ENCODE results near the gene NR2F2.

Gene NR2F2

DNA sequence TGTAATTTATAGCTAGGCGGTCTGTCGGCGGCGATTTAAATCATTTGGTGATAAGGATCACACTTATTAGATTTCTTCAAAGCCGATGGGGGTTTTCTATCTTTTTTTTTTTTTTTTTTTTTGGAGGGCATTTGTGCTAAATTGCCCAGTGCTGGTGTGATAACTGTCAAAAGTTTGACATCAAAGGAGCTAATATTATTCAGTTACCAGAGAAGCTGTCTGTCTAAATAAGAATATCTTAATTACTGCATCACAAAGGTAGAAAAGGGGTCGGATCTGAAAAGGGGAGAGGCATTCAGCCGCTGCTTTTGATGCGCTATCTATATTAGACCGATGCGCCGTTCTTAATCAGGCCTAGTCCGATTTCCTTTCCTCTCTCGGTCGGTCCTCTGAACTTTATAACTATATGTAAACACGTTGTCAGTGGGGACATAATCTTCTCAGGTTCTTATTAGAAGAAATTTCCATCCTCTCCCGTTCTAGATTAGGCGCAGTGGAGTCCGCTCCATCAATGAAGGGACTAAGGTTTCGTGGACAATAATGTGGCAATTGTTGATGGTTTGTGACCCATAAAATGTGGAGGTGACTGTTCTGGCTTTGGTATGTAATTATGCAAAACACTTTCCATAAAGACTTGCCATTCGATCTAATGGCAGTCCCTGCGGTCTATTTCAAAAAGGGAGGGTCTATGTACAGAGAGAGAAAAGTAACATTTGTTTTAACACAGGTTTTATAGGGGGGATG is 31.7 kb downstream of the NR2F2 start:
- TF ChIP-seq, protein P1, sequence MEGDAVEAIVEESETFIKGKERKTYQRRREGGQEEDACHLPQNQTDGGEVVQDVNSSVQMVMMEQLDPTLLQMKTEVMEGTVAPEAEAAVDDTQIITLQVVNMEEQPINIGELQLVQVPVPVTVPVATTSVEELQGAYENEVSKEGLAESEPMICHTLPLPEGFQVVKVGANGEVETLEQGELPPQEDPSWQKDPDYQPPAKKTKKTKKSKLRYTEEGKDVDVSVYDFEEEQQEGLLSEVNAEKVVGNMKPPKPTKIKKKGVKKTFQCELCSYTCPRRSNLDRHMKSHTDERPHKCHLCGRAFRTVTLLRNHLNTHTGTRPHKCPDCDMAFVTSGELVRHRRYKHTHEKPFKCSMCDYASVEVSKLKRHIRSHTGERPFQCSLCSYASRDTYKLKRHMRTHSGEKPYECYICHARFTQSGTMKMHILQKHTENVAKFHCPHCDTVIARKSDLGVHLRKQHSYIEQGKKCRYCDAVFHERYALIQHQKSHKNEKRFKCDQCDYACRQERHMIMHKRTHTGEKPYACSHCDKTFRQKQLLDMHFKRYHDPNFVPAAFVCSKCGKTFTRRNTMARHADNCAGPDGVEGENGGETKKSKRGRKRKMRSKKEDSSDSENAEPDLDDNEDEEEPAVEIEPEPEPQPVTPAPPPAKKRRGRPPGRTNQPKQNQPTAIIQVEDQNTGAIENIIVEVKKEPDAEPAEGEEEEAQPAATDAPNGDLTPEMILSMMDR (IDR thresholded peaks at IDR 0.05; ENCODE audit: borderline replicate concordance, insufficient read depth, low read depth, low read length): no peak

DNA sequence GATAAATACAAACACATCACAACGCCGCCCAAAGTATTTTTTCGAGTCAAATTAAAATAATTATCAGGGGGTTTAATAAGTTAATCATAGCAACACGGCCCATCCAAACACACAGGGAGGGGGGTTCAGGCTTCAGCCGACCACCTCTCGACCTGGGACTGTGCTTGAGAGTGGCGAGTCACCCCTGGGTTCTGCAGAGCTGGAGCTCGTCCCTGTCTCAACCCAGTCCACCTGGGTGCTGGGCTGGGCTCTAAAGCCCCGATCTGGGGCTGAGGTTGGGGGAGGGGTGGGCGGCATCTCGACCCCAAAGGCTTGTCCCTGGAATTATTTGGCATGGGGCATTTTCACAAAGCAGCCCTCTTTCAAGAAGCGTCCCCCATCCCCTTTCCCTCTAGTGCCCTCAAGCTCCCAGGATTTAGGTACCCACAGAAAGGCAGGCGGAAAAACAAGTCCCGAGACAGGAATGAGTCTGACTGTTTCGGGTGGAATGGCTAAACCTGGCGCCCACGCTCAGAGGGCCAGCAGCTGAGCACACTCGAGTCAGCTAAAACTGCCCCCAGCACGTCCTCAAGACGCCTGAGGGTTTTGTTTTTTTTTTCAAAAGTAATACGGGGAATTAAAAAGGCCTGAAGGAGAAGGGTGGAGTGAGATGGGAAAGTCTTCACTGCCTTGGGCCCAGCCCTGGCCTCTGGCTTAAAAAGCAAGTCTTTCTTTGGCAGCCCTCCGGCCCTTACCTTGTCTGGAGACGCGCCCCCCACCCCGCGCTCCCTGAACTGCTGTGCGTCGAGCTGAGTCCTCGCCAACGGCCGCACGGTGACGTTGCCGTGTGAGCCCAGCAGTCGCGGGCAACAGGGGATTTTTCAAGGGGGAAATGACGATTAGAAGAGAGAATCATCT is 32.5 kb downstream of the NR2F2 start:
- TF ChIP-seq, protein P1 (IDR thresholded peaks at IDR 0.05; ENCODE audit: borderline replicate concordance, insufficient read depth, low read depth, low read length): no peak
- H3K4me3 ChIP-seq (ENCODE audit: low read depth, low read length): no peak overlapping the region

More for the DNA sequence above, 31.7 kb downstream of the NR2F2 start:
- no peak overlapping the region for H3K4me3 ChIP-seq (ENCODE audit: low read depth, low read length)

DNA sequence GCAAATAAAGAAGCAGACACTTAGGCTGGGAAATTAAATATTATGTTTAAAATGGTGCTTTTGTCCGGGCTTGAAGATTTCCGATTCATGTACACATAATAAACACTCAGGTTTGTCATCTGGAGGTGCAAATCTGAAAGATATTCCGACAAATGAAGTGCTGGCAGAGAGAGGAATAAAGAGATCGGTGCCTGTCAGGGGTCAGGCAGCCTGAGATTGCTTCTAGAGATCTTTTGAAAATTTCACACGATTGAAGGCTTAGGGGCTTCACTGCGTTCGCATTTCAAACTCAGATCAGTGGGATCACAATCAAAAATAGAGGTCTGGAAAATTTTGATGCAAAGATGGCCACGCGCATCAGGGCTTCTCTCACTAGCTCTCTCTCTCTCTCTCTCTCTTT is 33.2 kb downstream of the NR2F2 start:
- TF ChIP-seq, protein P1 (IDR thresholded peaks at IDR 0.05; ENCODE audit: borderline replicate concordance, insufficient read depth, low read depth, low read length): no peak
- H3K4me3 ChIP-seq (ENCODE audit: low read depth, low read length): no peak overlapping the region

DNA sequence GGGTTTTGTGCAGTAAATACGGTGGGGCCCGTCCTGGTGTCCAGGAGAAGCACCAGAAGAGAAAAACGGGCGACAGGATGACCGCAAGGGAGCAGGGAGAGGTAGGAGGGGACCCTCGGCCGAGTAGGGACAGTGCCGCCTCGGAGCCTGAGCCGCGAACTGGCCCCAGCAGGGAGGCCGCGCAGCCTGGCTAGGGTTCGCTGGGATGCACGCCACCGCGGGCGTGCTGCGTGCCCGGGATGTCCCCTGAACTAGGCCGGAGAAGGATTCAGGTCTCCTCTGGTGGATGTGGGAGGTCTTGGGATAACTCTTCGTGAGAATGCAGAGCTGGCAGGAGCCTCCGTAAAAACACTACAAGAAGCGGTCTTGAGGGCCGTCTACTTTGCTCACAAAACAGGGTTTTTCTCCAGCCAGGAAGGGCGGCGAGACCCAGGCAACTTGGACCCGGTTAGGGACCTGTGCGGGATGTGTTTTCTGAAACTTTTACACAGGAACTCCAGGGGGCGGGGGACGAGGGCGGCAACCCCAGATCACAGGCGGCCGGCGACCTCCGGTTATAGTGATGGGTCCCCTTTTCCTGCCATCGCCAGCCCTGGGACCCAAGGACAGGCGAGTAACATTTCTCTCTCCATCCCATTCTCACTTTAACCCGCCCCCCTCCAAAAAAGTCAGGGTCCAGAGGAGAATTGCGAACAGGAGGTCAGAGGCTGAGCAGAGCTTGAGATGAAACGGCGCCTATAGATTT is 35.5 kb downstream of the NR2F2 start:
- TF ChIP-seq, protein P1 (IDR thresholded peaks at IDR 0.05; ENCODE audit: borderline replicate concordance, insufficient read depth, low read depth, low read length): no peak
- H3K4me3 ChIP-seq (ENCODE audit: low read depth, low read length): no peak overlapping the region

DNA sequence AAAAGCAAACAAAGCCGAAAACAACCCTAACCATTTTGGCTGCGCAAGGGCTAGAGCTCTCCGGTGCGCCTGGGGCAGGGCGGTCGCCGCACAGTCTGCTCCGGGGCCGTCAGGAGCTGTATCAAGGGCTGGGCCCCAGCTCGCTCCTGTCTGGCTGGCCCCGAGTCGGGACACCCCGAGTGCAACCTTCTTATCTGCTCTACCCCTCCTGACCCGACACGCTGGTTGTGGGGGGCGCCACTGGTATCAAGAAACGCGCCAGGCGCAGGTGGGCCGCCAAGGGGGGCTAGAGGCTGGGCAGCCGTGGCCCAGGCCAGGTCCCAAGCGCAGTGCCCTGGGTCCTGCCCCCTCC is 36.0 kb downstream of the NR2F2 start:
- H3K4me3 ChIP-seq (ENCODE audit: low read depth, low read length): no peak overlapping the region
- TF ChIP-seq, protein P1 (IDR thresholded peaks at IDR 0.05; ENCODE audit: borderline replicate concordance, insufficient read depth, low read depth, low read length): no peak

DNA sequence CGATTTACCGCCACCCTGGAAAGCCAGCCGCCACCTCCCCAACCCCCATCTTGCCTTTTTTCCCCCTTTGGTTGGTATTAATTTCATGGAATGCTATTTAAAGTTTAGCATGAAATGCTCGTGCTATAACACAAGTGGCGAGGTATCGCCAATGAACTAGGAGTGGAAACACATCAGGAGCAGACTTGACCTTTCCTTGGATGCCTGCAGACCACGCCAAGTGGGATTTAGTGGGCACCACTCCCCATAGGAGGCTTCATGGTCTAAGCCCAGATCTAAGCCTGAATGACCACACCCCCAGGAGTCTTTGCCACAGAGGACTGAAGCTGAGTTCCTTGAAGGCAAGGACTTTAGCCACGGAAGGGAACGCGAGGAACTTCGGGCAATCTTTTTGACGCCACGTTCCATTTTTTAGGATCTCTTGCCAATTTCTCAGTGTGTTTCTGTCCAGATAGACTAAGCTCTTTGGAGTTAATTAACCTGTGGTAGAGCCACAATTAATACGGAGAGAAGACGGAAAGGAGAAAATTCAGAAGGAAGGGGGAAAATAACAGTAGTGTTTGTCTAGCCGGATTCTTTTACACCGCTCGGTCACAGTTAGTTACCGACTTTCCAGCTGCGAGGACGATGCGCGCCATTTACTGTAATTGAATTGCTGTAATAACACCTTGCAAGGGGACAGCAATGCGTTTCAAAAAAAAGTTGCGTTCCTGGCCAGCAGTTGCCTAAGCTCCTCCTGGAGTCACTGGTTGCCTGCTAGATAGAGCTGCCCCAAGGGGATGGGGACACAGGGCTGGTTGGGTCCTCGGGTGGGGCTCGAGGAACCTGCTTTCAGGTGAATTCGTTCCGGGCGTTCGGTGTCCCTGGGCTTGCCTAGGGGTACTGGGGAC is 37.1 kb downstream of the NR2F2 start:
- no peak overlapping the region for H3K4me3 ChIP-seq (ENCODE audit: low read depth, low read length)
- TF ChIP-seq, protein P1 (IDR thresholded peaks at IDR 0.05; ENCODE audit: borderline replicate concordance, insufficient read depth, low read depth, low read length): no peak
